Measurements from ENCODE around the gene KRTAP19-3. TPM values are rescaled to one million over a fixed set of nuclear protein-coding genes. Genes with fewer than 3 reads are reported as not detected.
A peak's percentile ranks its signal among the peaks of the same experiment; 100 is the strongest.

The KRTAP19-3 gene
- total and polyA plus RNA-seq, 12 donors = not detected

- no peak for DNase-seq
- intact Hi-C loops (cut with DNase I) = no loop called here
- WGBS, 4 donors = 40 to 60% (median 55%) methylated on average over 3 of the region's 3 CpGs
- H3K27ac ChIP-seq = no peak overlapping the region
- H3K9me3 ChIP-seq (replicated peaks in 1 of 3) = no peaks in the 10 kb centered on the region
- H3K36me3 ChIP-seq (replicated peaks in 1 of 2) = no peaks in the 10 kb centered on the region
- TF ChIP-seq POLR2A (IDR thresholded peaks at IDR 0.05) = no peak
- TF ChIP-seq CTCF (IDR thresholded peaks at IDR 0.05) = peak in 2 of 6 experiments; percentile 9 to 24
- no peaks in the 10 kb centered on the region for H3K27me3 ChIP-seq
- H3K4me3 ChIP-seq = no peak overlapping the region
- H3K4me1 ChIP-seq (replicated peaks in 1 of 2) = no peaks in the 10 kb centered on the region
These were observed 28.1 kb downstream of the KRTAP19-3 start for GRCh38 chr21:30463713-30464112.

- no peak for DNase-seq
- intact Hi-C loops (cut with DNase I) = no loop called here
- 74 to 90% (median 83%) methylated on average over 3 of the region's 3 CpGs for WGBS, 4 donors
These were observed 43.3 kb downstream of the KRTAP19-3 start for GRCh38 chr21:30448514-30448913.

GRCh38 chr21:30447056-30447455, 44.8 kb downstream of the KRTAP19-3 start:
- Histone ChIP-seq H3K4me3 (no peak overlapping the region), H3K27me3 (no peaks in the 10 kb centered on the region), H3K36me3 (replicated peaks in 1 of 2) (no peaks in the 10 kb centered on the region), H3K27ac (no peak overlapping the region), H3K4me1 (replicated peaks in 1 of 2) (no peaks in the 10 kb centered on the region), H3K9me3 (replicated peaks in 1 of 3) (no peaks in the 10 kb centered on the region)
- no peak for DNase-seq
- TF ChIP-seq CTCF (IDR thresholded peaks at IDR 0.05) (no peak), POLR2A (IDR thresholded peaks at IDR 0.05) (no peak)
- WGBS, 4 donors = 25 to 44% (median 36%) methylated on average over 4 of the region's 4 CpGs
- intact Hi-C loops (cut with DNase I) = no loop called here

More at GRCh38 chr21:30448514-30448913, 43.3 kb downstream of the KRTAP19-3 start:
- H3K36me3 ChIP-seq (replicated peaks in 1 of 2) = no peaks in the 10 kb centered on the region
- H3K27ac ChIP-seq = no peak overlapping the region
- H3K27me3 ChIP-seq = no peaks in the 10 kb centered on the region
- TF ChIP-seq CTCF (IDR thresholded peaks at IDR 0.05) (no peak), POLR2A (IDR thresholded peaks at IDR 0.05) (no peak)
- H3K9me3 ChIP-seq (replicated peaks in 1 of 3) = no peaks in the 10 kb centered on the region
- no peak overlapping the region for H3K4me3 ChIP-seq
- no peaks in the 10 kb centered on the region for H3K4me1 ChIP-seq (replicated peaks in 1 of 2)

- no peaks in the 10 kb centered on the region for H3K36me3 ChIP-seq (replicated peaks in 1 of 2)
- no peaks in the 10 kb centered on the region for H3K27me3 ChIP-seq
- DNase-seq = no peak
- no peaks in the 10 kb centered on the region for H3K4me1 ChIP-seq (replicated peaks in 1 of 2)
- no peaks in the 10 kb centered on the region for H3K9me3 ChIP-seq (replicated peaks in 1 of 3)
- intact Hi-C loops (cut with DNase I) = no loop called here
- H3K4me3 ChIP-seq = no peak overlapping the region
- TF ChIP-seq CTCF (IDR thresholded peaks at IDR 0.05) (no peak), POLR2A (IDR thresholded peaks at IDR 0.05) (no peak)
- WGBS, 4 donors = 41 to 53% (median 42%) methylated on average over 1 of the region's 1 CpG
- no peak overlapping the region for H3K27ac ChIP-seq
These were observed 47.6 kb downstream of the KRTAP19-3 start for GRCh38 chr21:30444204-30444603.

Data from adrenal gland (tissue), 12 donors.